BJ (cell line): ENCODE data around the gene ERC1. TPM values are rescaled to one million over a fixed set of nuclear protein-coding genes. Genes with fewer than 3 reads are reported as not detected.
"Not testable (repeated sequence)": the region's sequence is repeated elsewhere in the genome, so short reads cannot be mapped to it uniquely, and the experiment has no call there.

Experiments
- CTCF ChIA-PET: fragments of 350-600 bp; formaldehyde crosslinking; extraction: SDS; loops from one replicate; lab custom pipeline; 2021; ENCODE audit warnings: antibody characterized with exemption, inconsistent platforms; lab: Yijun Ruan, JAX
- POLR2A ChIA-PET: fragments of 300-600 bp; sonication (Branson Sonifier 250); formaldehyde crosslinking; extraction: SDS; loops from one replicate; lab custom pipeline; 2021; ENCODE audit warnings: antibody characterized with exemption; lab: Charles Lee
- DNase-seq: peaks from one replicate; pipeline ENCODE4 v3.0.0-alpha.2; 2011; ENCODE audit warnings: low read depth
- H3K27me3 ChIP-seq: 2 replicates; pipeline ENCODE4 v1.6.0; 2011; ENCODE audit warnings: low read length; ENCODE audit not compliant: control insufficient read depth, insufficient read depth
- H3K36me3 ChIP-seq: 2 replicates; pipeline ENCODE4 v1.5.1; 2011; ENCODE audit warnings: low read length; ENCODE audit not compliant: control insufficient read depth, insufficient read depth
- H3K4me3 ChIP-seq: 2 replicates; pipeline ENCODE4 v1.5.1; 2011; ENCODE audit warnings: low read depth, mild to moderate bottlenecking, control low read depth, low read length
- CTCF ChIP-seq: IDR thresholded peaks from 2 replicates; pipeline ENCODE4 v1.5.1; 2011; ENCODE audit warnings: low read depth, mild to moderate bottlenecking, control low read depth, inconsistent platforms, low read length, moderate library complexity; ENCODE audit not compliant: insufficient read depth
- polyA plus RNA-seq: library from polyadenylated mRNA; depleted of rRNA; stranded (reverse); fragments of >200 nt; gene quantifications from 2 replicates; pipeline ENCODE4 v1.2.3, GENCODE V29; 2011

ERC1 gene
- polyA plus RNA-seq, 1 experiment: 14.5 TPM

GRCh38 chr12:1205512-1206060 lies 214.6 kb downstream of the ERC1 start:
- ChIA-PET CTCF (interaction anchor here (0.7 to 1.2 kb wide), 3 partner anchors 8 to 20 kb away, joined by 3 read pairs; no protein-coding TSS in a partner anchor), POLR2A (no interaction called here)

GRCh38 chr12:1206118-1206734 lies 215.2 kb downstream of the ERC1 start:
- CTCF ChIA-PET: interaction anchor here (0.7 to 1.2 kb wide), 3 partner anchors 8 to 19 kb away, joined by 3 read pairs; no protein-coding TSS in a partner anchor
- no peak overlapping the region for H3K4me3 ChIP-seq
- no peaks in the 10 kb centered on the region for H3K27me3 ChIP-seq
- H3K36me3 ChIP-seq: no peaks in the 10 kb centered on the region
- POLR2A ChIA-PET: no interaction called here
- no peak for TF ChIP-seq CTCF
- DNase-seq: no peak

More at GRCh38 chr12:1205512-1206060, 214.6 kb downstream of the ERC1 start:
- no peak for TF ChIP-seq CTCF
- Histone ChIP-seq H3K36me3 (no peaks in the 10 kb centered on the region), H3K27me3 (no peaks in the 10 kb centered on the region), H3K4me3 (no peak overlapping the region)
- peak; percentile 23 for DNase-seq

GRCh38 chr12:1207276-1207675 lies 216.3 kb downstream of the ERC1 start:
- POLR2A ChIA-PET: no interaction called here
- no peaks in the 10 kb centered on the region for H3K36me3 ChIP-seq
- no peaks in the 10 kb centered on the region for H3K27me3 ChIP-seq
- CTCF ChIA-PET: interaction anchor here (1.3 kb wide), 1 partner anchor 10 kb away, joined by 5 read pairs; no protein-coding TSS in a partner anchor
- no peak overlapping the region for H3K4me3 ChIP-seq
- TF ChIP-seq CTCF: no peak
- no peak for DNase-seq

- POLR2A ChIA-PET, H3K27me3 ChIP-seq, H3K36me3 ChIP-seq, H3K4me3 ChIP-seq, DNase-seq: not testable (repeated sequence)
- CTCF ChIA-PET: interaction anchor here (1.3 kb wide), 1 partner anchor 9 kb away, joined by 5 read pairs; no protein-coding TSS in a partner anchor
Measured at GRCh38 chr12:1208719-1209118, 217.7 kb downstream of the ERC1 start.

- CTCF ChIA-PET: interaction anchor here (0.9 to 1.4 kb wide), 2 partner anchors 82 to 371 kb away, joined by 3 read pairs; no protein-coding TSS in a partner anchor
- Histone ChIP-seq H3K36me3 (0 out of 2 replicates have a peak, but pooled peaks cover 1% of the 10 kb centered on the region), H3K27me3 (no peaks in the 10 kb centered on the region), H3K4me3 (no peak overlapping the region)
- POLR2A ChIA-PET: no interaction called here
- no peak for DNase-seq
- no peak for TF ChIP-seq CTCF
Measured at GRCh38 chr12:1212526-1212925, 221.5 kb downstream of the ERC1 start.
